Activated CD8-positive, alpha-beta T cell treated with anti-CD3 and anti-CD28 coated beads for 36 hours (primary cell): Measurements from ENCODE around the gene C5orf15. TPM values are rescaled to one million over a fixed set of nuclear protein-coding genes. Genes with fewer than 3 reads are reported as not detected.

Source experiments
- ATAC-seq: fragments of 200-7000 bp; cut with Tn5 transposase; one replicate; pipeline ENCODE4 v1.10.0; 2021; ENCODE audit warnings: mild to moderate bottlenecking, moderate library complexity
- CTCF ChIA-PET: fragments of 350-600 bp; sonication (Branson Sonifier 250); formaldehyde crosslinking; loops from one replicate; lab custom pipeline; 2021; ENCODE audit warnings: antibody characterized with exemption; lab: Charles Lee
- POLR2A ChIA-PET: fragments of 350-600 bp; sonication (Branson Sonifier 250); formaldehyde crosslinking; loops from one replicate; lab custom pipeline; 2021; ENCODE audit warnings: antibody characterized with exemption; lab: Charles Lee
- DNase-seq: peaks from one replicate; pipeline ENCODE4 v3.0.0-alpha.2; 2020
- H3K27ac Mint-ChIP-seq: one replicate; pipeline ENCODE4 v1.8.0; 2021; ENCODE audit warnings: mild to moderate bottlenecking, mixed read lengths
- H3K27me3 Mint-ChIP-seq: one replicate; pipeline ENCODE4 v1.8.0; 2021; ENCODE audit warnings: mixed read lengths
- H3K36me3 Mint-ChIP-seq: one replicate; pipeline ENCODE4 v1.8.0; 2021; ENCODE audit warnings: low read depth, mixed read lengths
- H3K4me1 Mint-ChIP-seq: one replicate; pipeline ENCODE4 v1.8.0; 2021; ENCODE audit warnings: low read depth, mixed read lengths
- H3K4me3 Mint-ChIP-seq: one replicate; pipeline ENCODE4 v1.8.0; 2021; ENCODE audit warnings: mild to moderate bottlenecking, moderate library complexity, mixed read lengths
- H3K9me3 Mint-ChIP-seq: one replicate; pipeline ENCODE4 v1.8.0; 2021; ENCODE audit warnings: mixed read lengths
- intact Hi-C: fragments of 100-400 bp; cut with micrococcal nuclease; formaldehyde crosslinking; loops from one replicate; pipeline ENCODE4 v1.10.0; 2022
- total RNA-seq, 2 experiments: library from RNA; stranded (reverse); gene quantifications; one replicate each; pipeline ENCODE4 v1.2.3, GENCODE V29; 2021
- TF ChIP-seq, protein P1 (sequence below): fragments of 200-600 bp; IDR thresholded peaks from one replicate; pipeline ENCODE4 v1.8.0; 2022; ENCODE audit warnings: antibody characterized with exemption, mild to moderate bottlenecking

The C5orf15 gene
- total RNA-seq, 2 experiments from 2014 or later, result 27.4 to 30.8 TPM

DNA sequence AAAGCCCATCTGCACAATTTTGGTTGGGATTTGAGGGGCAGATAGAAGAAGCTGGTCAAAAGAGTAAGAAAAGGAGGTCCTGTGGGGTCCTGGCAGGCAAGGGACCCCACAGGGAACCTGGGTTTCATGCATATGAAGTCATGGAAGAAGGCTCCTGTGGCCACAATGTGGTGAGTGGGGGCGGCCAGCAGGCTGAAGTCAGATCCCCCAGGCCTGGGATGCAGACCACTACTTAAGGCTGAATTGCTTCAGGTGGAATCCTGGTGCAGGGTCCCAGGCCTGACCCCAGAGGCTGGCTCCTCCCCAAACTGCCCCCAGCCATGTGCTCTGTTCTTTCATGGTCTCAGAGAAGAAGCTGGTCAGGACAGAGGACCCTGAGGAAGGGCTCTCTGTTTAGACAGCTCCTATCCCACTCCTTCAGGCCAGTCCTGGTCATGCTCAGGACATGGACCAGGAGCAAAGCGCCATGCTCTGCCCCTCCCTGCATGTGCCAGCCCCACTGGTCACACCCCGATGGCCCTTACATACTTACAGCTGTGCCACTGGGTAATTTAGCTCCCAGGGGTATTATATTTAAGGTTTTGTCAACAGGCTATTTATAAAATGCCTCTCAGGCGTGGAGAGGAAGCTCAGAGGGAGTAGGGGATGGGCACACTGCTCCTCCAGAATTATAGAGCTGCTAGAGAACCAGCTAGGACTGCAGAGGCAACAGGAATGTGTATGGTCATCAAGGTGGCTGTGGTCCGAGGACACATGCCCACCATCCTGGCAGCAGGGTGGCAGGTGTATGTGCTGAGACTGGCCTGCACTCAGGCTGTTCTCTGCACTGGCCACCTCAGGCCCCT lies 33.4 kb downstream of the C5orf15 start:
- Mint-ChIP-seq H3K36me3 (no peaks in the 10 kb centered on the region), H3K9me3 (peaks cover 2% of the 10 kb centered on the region), H3K27ac (peak overlapping the region; percentile 50), H3K27me3 (no peaks in the 10 kb centered on the region), H3K4me3 (no peak overlapping the region), H3K4me1 (peaks cover 57% of the 10 kb centered on the region)
- intact Hi-C loops, result loop anchor here (10.0 kb wide), 1 partner anchor 180 kb away; no protein-coding TSS in a partner anchor
- ATAC-seq (no peak), DNase-seq (no peak)
- ChIA-PET POLR2A (interaction anchor here (1.0 kb wide), 1 partner anchor 35 kb away, joined by 3 read pairs; no protein-coding TSS in a partner anchor), CTCF (no interaction called here)
- TF ChIP-seq, protein P1, sequence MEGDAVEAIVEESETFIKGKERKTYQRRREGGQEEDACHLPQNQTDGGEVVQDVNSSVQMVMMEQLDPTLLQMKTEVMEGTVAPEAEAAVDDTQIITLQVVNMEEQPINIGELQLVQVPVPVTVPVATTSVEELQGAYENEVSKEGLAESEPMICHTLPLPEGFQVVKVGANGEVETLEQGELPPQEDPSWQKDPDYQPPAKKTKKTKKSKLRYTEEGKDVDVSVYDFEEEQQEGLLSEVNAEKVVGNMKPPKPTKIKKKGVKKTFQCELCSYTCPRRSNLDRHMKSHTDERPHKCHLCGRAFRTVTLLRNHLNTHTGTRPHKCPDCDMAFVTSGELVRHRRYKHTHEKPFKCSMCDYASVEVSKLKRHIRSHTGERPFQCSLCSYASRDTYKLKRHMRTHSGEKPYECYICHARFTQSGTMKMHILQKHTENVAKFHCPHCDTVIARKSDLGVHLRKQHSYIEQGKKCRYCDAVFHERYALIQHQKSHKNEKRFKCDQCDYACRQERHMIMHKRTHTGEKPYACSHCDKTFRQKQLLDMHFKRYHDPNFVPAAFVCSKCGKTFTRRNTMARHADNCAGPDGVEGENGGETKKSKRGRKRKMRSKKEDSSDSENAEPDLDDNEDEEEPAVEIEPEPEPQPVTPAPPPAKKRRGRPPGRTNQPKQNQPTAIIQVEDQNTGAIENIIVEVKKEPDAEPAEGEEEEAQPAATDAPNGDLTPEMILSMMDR, result no peak

DNA sequence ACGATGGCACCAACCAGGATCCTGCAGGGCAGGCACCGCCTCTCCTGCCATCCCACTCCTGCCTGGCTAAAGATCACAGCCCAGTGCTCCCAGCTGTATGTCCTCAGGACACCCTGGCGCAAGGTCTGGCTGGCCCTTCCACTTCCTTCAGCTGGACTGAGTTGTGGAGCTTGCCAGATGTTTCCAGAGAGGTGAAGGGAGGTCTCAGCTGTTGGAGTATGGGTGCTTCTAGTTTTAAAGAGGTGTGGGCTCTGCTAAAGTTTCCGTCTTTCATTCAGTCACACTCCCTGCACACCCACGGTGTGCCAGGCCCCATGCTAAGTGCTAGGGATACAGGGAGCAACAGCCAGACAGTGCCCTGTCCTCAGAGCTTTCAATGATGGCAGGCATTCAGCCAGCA lies 34.1 kb downstream of the C5orf15 start:
- DNase-seq, result no peak
- TF ChIP-seq, protein P1, result no peak
- H3K36me3 Mint-ChIP-seq, result no peaks in the 10 kb centered on the region
- H3K4me1 Mint-ChIP-seq, result peaks cover 59% of the 10 kb centered on the region
- no peaks in the 10 kb centered on the region for H3K27me3 Mint-ChIP-seq
- intact Hi-C loops, result loop anchor here (10.0 kb wide), 1 partner anchor 180 kb away; no protein-coding TSS in a partner anchor
- H3K27ac Mint-ChIP-seq, result peak overlapping the region; percentile 50
- peaks cover 2% of the 10 kb centered on the region for H3K9me3 Mint-ChIP-seq
- H3K4me3 Mint-ChIP-seq, result no peak overlapping the region
- ATAC-seq, result no peak
- CTCF ChIA-PET, result no interaction called here
- POLR2A ChIA-PET, result interaction anchor here (1.0 kb wide), 1 partner anchor 35 kb away, joined by 3 read pairs; no protein-coding TSS in a partner anchor

DNA sequence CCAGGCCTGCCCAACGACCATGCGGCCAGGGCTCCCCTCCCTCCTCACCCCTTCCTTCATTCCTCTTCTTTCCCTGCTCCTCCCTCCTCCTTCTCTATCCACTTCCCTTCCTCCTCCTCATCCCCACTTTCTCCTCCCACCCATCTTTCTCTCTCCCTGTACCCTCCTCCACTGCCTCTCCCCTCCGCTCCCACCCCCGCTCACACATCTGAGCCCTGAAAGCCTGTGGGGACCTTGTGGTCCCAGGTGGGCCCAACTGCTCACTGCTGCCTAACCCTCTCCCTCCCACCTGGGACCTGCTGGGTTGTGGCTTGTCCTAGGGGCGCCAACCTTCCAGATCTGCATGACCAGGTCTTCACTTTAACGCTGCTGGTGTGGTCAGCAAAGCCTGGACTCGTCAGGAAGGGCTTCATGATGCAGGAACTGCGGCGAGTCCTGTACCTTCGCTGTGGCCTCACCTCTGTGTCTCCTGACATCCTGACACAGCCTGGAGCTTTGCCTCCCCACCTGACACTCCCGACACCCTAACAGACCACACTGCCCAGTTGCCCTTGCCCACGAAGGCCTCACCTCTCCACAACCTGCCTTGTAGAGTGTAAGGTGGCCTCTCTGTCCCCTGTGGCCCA lies 34.6 kb downstream of the C5orf15 start:
- H3K9me3 Mint-ChIP-seq, result peaks cover 2% of the 10 kb centered on the region
- POLR2A ChIA-PET, result interaction anchor here (1.0 kb wide), 1 partner anchor 36 kb away, joined by 3 read pairs; no protein-coding TSS in a partner anchor
- no peak overlapping the region for H3K4me3 Mint-ChIP-seq
- intact Hi-C loops, result loop anchor here (10.0 kb wide), 1 partner anchor 179 kb away; no protein-coding TSS in a partner anchor
- CTCF ChIA-PET, result no interaction called here
- ATAC-seq (no peak), DNase-seq (no peak)
- no peaks in the 10 kb centered on the region for H3K36me3 Mint-ChIP-seq
- no peaks in the 10 kb centered on the region for H3K27me3 Mint-ChIP-seq
- peaks cover 59% of the 10 kb centered on the region for H3K4me1 Mint-ChIP-seq
- H3K27ac Mint-ChIP-seq, result peak overlapping the region; percentile 50
- TF ChIP-seq, protein P1, result no peak

DNA sequence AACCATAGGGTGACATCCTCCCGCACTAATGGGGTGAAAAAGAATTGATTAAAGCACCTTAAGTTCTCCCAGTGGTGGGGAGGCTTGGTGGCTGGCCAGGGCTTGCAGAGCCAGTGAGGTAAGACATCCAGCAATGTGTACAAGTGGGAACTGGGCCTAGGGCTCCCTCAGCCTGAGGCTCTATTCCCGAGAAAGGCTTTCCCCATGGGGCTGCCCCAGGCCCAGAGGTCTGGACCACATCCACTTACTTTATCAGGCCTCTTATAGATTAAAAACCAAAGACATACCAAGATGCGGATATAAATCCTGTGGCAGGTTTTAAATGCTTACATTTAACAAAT lies 35.3 kb downstream of the C5orf15 start:
- Mint-ChIP-seq H3K27me3 (no peaks in the 10 kb centered on the region), H3K36me3 (no peaks in the 10 kb centered on the region), H3K4me3 (no peak overlapping the region), H3K4me1 (peaks cover 58% of the 10 kb centered on the region), H3K9me3 (peaks cover 2% of the 10 kb centered on the region), H3K27ac (peak overlapping the region; percentile 63)
- no peak for DNase-seq
- TF ChIP-seq, protein P1, result no peak
- ChIA-PET CTCF (no interaction called here), POLR2A (no interaction called here)
- no peak for ATAC-seq
- intact Hi-C loops, result loop anchor here (10.0 kb wide), 1 partner anchor 178 kb away; no protein-coding TSS in a partner anchor
